Liver (tissue), 9 donors: ENCODE results near the gene CD180. TPM values are rescaled to one million over a fixed set of nuclear protein-coding genes. Genes with fewer than 3 reads are reported as not detected.
A peak's percentile ranks its signal among the peaks of the same experiment; 100 is the strongest.

Experiments
- DNase-seq: peaks from one replicate; pipeline ENCODE4 v3.0.0-alpha.2; 2017; ENCODE audit warnings: low spot score
- H3K27ac ChIP-seq, 2 donors: one replicate each; pipeline ENCODE4 v1.7.0; 2013; ENCODE audit warnings: inconsistent platforms in 2 of 2, low read length in 2 of 2, control low read depth in 1 of 2, low read depth in 1 of 2, mild to moderate bottlenecking in 1 of 2
- H3K27me3 ChIP-seq, 4 donors: one replicate each; pipeline versions ENCODE4 v1.6.1 to v1.7.0; 2013; ENCODE audit warnings: low read length in 3 of 4, inconsistent platforms in 1 of 4, mild to moderate bottlenecking in 1 of 4, moderate library complexity in 1 of 4; ENCODE audit not compliant: control insufficient read depth in 4 of 4, insufficient read depth in 4 of 4
- H3K36me3 ChIP-seq, 4 donors: one replicate each; pipeline versions ENCODE4 v1.6.1 to v1.7.0; 2013; ENCODE audit warnings: low read length in 3 of 4, mild to moderate bottlenecking in 3 of 4, low read depth in 1 of 4, moderate library complexity in 1 of 4; ENCODE audit not compliant: control insufficient read depth in 4 of 4, insufficient read depth in 3 of 4
- H3K4me1 ChIP-seq, 4 donors: one replicate each; pipeline versions ENCODE4 v1.6.1 to v1.7.0; 2013; ENCODE audit warnings: low read length in 3 of 4, mild to moderate bottlenecking in 3 of 4, moderate library complexity in 1 of 4; ENCODE audit not compliant: control insufficient read depth in 4 of 4, insufficient read depth in 4 of 4
- H3K4me3 ChIP-seq, 3 donors: one replicate each; pipeline versions ENCODE4 v1.6.1 to v1.7.0; 2013; ENCODE audit warnings: low read length in 3 of 3, control low read depth in 1 of 3, low read depth in 1 of 3, mild to moderate bottlenecking in 1 of 3
- H3K9ac ChIP-seq, 2 donors: one replicate each; pipeline ENCODE4 v1.7.0; 2013; ENCODE audit warnings: low read length in 2 of 2, mild to moderate bottlenecking in 2 of 2, moderate library complexity in 2 of 2, control low read depth in 1 of 2, low read depth in 1 of 2
- H3K9me3 ChIP-seq, 4 donors: one replicate each; pipeline versions ENCODE4 v1.6.1 to v1.7.0; 2013; ENCODE audit warnings: low read length in 3 of 4; ENCODE audit not compliant: control insufficient read depth in 4 of 4
- ATF3 ChIP-seq: IDR thresholded peaks from 2 replicates; pipeline ENCODE4 v1.6.1; 2016; ENCODE audit warnings: antibody characterized with exemption
- EGR1 ChIP-seq, 2 donors: IDR thresholded peaks; 2 replicates each; pipeline ENCODE4 v1.6.1; 2016 to 2018; ENCODE audit warnings: antibody characterized with exemption in 2 of 2, low read depth in 2 of 2
- FOXA1 ChIP-seq: IDR thresholded peaks from 2 replicates; pipeline ENCODE4 v1.6.1; 2016; ENCODE audit warnings: antibody characterized with exemption
- GABPA ChIP-seq, 2 donors: IDR thresholded peaks in 1 of 2; conservative IDR thresholded peaks in 1 of 2; 2 replicates each; pipeline ENCODE4 v1.6.1; 2016; ENCODE audit warnings: antibody characterized with exemption in 2 of 2, mild to moderate bottlenecking in 1 of 2, moderate library complexity in 1 of 2
- HNF4A ChIP-seq, 2 donors: conservative IDR thresholded peaks; 2 replicates each; pipeline ENCODE4 v1.6.1; 2016; ENCODE audit warnings: antibody characterized with exemption in 2 of 2, mild to moderate bottlenecking in 2 of 2
- HNF4G ChIP-seq: IDR thresholded peaks from 2 replicates; pipeline ENCODE4 v1.6.1; 2016; ENCODE audit warnings: antibody characterized with exemption
- JUND ChIP-seq, 2 donors: IDR thresholded peaks; 2 replicates each; pipeline ENCODE4 v1.6.1; 2016; ENCODE audit warnings: antibody characterized with exemption in 2 of 2
- MAX ChIP-seq: IDR thresholded peaks from 2 replicates; pipeline ENCODE4 v1.6.1; 2016; ENCODE audit warnings: antibody characterized with exemption
- RAD21 ChIP-seq, 2 donors: IDR thresholded peaks; 2 replicates each; pipeline ENCODE4 v1.6.1; 2016; ENCODE audit warnings: antibody characterized with exemption in 2 of 2, mild to moderate bottlenecking in 2 of 2
- RXRA ChIP-seq, 2 donors: IDR thresholded peaks; 2 replicates each; pipeline ENCODE4 v1.6.1; 2017 to 2018; ENCODE audit warnings: antibody characterized with exemption in 2 of 2, mild to moderate bottlenecking in 1 of 2
- SP1 ChIP-seq: IDR thresholded peaks from 2 replicates; pipeline ENCODE4 v1.6.1; 2018; ENCODE audit warnings: antibody characterized with exemption, mild to moderate bottlenecking
- TAF1 ChIP-seq: conservative IDR thresholded peaks from 2 replicates; pipeline ENCODE4 v1.6.1; 2016; ENCODE audit warnings: antibody characterized with exemption, mild to moderate bottlenecking
- YY1 ChIP-seq: IDR thresholded peaks from 2 replicates; pipeline ENCODE4 v1.6.1; 2016; ENCODE audit warnings: antibody characterized with exemption, mild to moderate bottlenecking
- ZBTB33 ChIP-seq: IDR thresholded peaks from 2 replicates; pipeline ENCODE4 v1.6.1; 2016; ENCODE audit warnings: antibody characterized with exemption
- whole genome bisulfite sequencing: extraction: QIAGEN DNeasy Blood & Tissue Kit; methylation state at CpG from one replicate; pipeline ENCODE4 v1.1.7; 2013; 5-methylcytosine and 5-hydroxymethylcytosine counted together
- polyA plus RNA-seq, 2 donors: library from polyadenylated mRNA; stranded (reverse) in 1 of 2; unstranded in 1 of 2; fragments of 200-250 nt in 1 of 2; fragments of >200 nt in 1 of 2; fragmentation: Nextera tagmentation in 1 of 2; extraction: Ambion mirVana in 1 of 2; gene quantifications; one replicate each; pipeline versions ENCODE4 v1.2.1 to v1.2.3, GENCODE V29; 2013 to 2015
- total RNA-seq, 2 donors: library from RNA; depleted of rRNA; stranded (reverse); fragments of >200 nt; gene quantifications; one replicate each; pipeline ENCODE4 v1.2.3, GENCODE V29; 2014
- TF ChIP-seq, protein P1 (sequence below): fragments of 150-350 bp; IDR thresholded peaks from 2 replicates; pipeline ENCODE4 v1.5.1; 2017; ENCODE audit warnings: improper control_type of control experiment, low read depth, low read length; ENCODE audit not compliant: missing input control
- TF ChIP-seq, protein P2 (sequence below): IDR thresholded peaks from 2 replicates; pipeline ENCODE4 v1.6.1; 2016; ENCODE audit warnings: antibody characterized with exemption, mild to moderate bottlenecking
- donor health status: healthy.
- donor health status: healthy.
- donor health status: healthy.
- donor health status: healthy.
- donor health status: healthy.

CD180 gene
- total and polyA plus RNA-seq, 4 donors: 0.33 to 3.7 (median 0.78) TPM

GRCh38 chr5:67244345-67244793 is 47.8 kb upstream of the CD180 start (continued):
- TF ChIP-seq EGR1 (IDR thresholded peaks at IDR 0.05; ENCODE audit: low read depth in 2 of 2) (no peak), TAF1 (no peak)

- H3K4me1 ChIP-seq: peaks cover 0 to 18% (median 6%) of the 10 kb centered on the region in 4 donors
- no peaks in the 10 kb centered on the region for H3K27me3 ChIP-seq
- WGBS: 63% methylated on average over 4 of the region's 4 CpGs
- H3K36me3 ChIP-seq: no peaks in the 10 kb centered on the region
- no peak overlapping the region for H3K4me3 ChIP-seq
- H3K9ac ChIP-seq: no peak overlapping the region
- DNase-seq: no peak
- no peak for TF ChIP-seq MAX
- TF ChIP-seq, protein P1, sequence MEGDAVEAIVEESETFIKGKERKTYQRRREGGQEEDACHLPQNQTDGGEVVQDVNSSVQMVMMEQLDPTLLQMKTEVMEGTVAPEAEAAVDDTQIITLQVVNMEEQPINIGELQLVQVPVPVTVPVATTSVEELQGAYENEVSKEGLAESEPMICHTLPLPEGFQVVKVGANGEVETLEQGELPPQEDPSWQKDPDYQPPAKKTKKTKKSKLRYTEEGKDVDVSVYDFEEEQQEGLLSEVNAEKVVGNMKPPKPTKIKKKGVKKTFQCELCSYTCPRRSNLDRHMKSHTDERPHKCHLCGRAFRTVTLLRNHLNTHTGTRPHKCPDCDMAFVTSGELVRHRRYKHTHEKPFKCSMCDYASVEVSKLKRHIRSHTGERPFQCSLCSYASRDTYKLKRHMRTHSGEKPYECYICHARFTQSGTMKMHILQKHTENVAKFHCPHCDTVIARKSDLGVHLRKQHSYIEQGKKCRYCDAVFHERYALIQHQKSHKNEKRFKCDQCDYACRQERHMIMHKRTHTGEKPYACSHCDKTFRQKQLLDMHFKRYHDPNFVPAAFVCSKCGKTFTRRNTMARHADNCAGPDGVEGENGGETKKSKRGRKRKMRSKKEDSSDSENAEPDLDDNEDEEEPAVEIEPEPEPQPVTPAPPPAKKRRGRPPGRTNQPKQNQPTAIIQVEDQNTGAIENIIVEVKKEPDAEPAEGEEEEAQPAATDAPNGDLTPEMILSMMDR: no peak
- peak in 1 of 2 donors; percentile 26 for TF ChIP-seq HNF4A (conservative IDR thresholded peaks at IDR 0.05)
- no peak for TF ChIP-seq EGR1 (IDR thresholded peaks at IDR 0.05; ENCODE audit: low read depth in 2 of 2)
- no peak for TF ChIP-seq JUND (IDR thresholded peaks at IDR 0.05)
- no peak for TF ChIP-seq TAF1
- peak; percentile 42 for TF ChIP-seq YY1
- TF ChIP-seq HNF4G: no peak
- TF ChIP-seq ZBTB33: no peak
- no peak for TF ChIP-seq ATF3
- no peak for TF ChIP-seq SP1
- TF ChIP-seq RXRA (IDR thresholded peaks at IDR 0.05): peak; percentile 62 to 77
- TF ChIP-seq, protein P2, sequence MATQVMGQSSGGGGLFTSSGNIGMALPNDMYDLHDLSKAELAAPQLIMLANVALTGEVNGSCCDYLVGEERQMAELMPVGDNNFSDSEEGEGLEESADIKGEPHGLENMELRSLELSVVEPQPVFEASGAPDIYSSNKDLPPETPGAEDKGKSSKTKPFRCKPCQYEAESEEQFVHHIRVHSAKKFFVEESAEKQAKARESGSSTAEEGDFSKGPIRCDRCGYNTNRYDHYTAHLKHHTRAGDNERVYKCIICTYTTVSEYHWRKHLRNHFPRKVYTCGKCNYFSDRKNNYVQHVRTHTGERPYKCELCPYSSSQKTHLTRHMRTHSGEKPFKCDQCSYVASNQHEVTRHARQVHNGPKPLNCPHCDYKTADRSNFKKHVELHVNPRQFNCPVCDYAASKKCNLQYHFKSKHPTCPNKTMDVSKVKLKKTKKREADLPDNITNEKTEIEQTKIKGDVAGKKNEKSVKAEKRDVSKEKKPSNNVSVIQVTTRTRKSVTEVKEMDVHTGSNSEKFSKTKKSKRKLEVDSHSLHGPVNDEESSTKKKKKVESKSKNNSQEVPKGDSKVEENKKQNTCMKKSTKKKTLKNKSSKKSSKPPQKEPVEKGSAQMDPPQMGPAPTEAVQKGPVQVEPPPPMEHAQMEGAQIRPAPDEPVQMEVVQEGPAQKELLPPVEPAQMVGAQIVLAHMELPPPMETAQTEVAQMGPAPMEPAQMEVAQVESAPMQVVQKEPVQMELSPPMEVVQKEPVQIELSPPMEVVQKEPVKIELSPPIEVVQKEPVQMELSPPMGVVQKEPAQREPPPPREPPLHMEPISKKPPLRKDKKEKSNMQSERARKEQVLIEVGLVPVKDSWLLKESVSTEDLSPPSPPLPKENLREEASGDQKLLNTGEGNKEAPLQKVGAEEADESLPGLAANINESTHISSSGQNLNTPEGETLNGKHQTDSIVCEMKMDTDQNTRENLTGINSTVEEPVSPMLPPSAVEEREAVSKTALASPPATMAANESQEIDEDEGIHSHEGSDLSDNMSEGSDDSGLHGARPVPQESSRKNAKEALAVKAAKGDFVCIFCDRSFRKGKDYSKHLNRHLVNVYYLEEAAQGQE: no peak
- H3K27ac ChIP-seq: no peak overlapping the region
- no peaks in the 10 kb centered on the region for H3K9me3 ChIP-seq
Observed at GRCh38 chr5:67243944-67244343, 47.3 kb upstream of the CD180 start.

DNA sequence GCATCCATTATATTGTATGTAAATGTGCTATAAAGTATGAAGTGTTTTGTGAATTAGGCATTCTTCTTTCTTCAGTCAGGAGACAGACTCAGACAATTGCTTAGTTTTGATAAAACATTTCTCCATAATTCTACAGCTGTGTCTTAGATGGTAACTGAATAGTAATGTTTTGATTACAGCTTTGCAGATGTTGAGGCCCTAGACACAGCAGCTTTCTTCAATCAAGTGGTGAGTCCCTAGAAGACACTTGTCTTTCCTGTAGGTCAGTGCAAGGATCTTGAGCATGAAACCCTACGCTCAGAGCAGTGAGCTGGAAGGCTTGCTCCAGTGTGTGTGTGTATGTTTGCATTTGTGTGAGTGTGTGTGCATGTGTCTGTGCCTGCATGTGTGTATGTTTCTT is 46.8 kb upstream of the CD180 start:
- no peak for TF ChIP-seq EGR1 (IDR thresholded peaks at IDR 0.05; ENCODE audit: low read depth in 2 of 2)
- TF ChIP-seq HNF4G: no peak
- no peak for TF ChIP-seq ATF3
- no peak for TF ChIP-seq GABPA (IDR thresholded peaks at IDR 0.05 in 1 of 2, conservative IDR thresholded peaks at IDR 0.05 in 1 of 2)
- TF ChIP-seq SP1: no peak
- no peak for TF ChIP-seq FOXA1
- TF ChIP-seq JUND (IDR thresholded peaks at IDR 0.05): no peak
- TF ChIP-seq, protein P2: no peak
- TF ChIP-seq RXRA (IDR thresholded peaks at IDR 0.05): no peak
- no peak for TF ChIP-seq RAD21 (IDR thresholded peaks at IDR 0.05)
- no peak for TF ChIP-seq MAX
- no peaks in the 10 kb centered on the region for H3K9me3 ChIP-seq
- H3K27ac ChIP-seq: no peak overlapping the region
- 95% methylated on average over 1 of the region's 1 CpG for WGBS
- no peak overlapping the region for H3K4me3 ChIP-seq
- no peak overlapping the region for H3K9ac ChIP-seq
- no peak for DNase-seq
- no peaks in the 10 kb centered on the region for H3K36me3 ChIP-seq
- H3K27me3 ChIP-seq: no peaks in the 10 kb centered on the region
- H3K4me1 ChIP-seq: peaks cover 0 to 18% (median 6%) of the 10 kb centered on the region in 4 donors
